IMR-90 (cell line): ENCODE results near the gene KCNMA1. TPM values are rescaled to one million over a fixed set of nuclear protein-coding genes. Genes with fewer than 3 reads are reported as not detected.

Experiments
- ATAC-seq: fragments of 200-7000 bp; cut with Tn5 transposase; 2 replicates; pipeline ENCODE4 v1.9.1; 2020; ENCODE audit warnings: low read depth, mild to moderate bottlenecking, moderate library complexity
- BruUV-seq: library from RNA; stranded (reverse); fragments of 400-500 nt; replicated peaks from 2 replicates; lab custom pipeline; 2021; lab: Mats Ljungman, UMichigan
- CTCF ChIA-PET: fragments of 300-600 bp; formaldehyde crosslinking; extraction: SDS; loops from one replicate; lab custom pipeline; 2021; ENCODE audit warnings: antibody characterized with exemption; lab: Yijun Ruan, JAX
- POLR2A ChIA-PET: fragments of 300-600 bp; sonication (Branson Sonifier 250); formaldehyde crosslinking; loops from one replicate; lab custom pipeline; 2022; ENCODE audit warnings: antibody characterized with exemption; ENCODE audit not compliant: unreplicated experiment; lab: Charles Lee
- DNase-seq: peaks from one replicate; pipeline ENCODE4 v3.0.0; 2013
- H2AFZ ChIP-seq: replicated peaks from 2 replicates; pipeline ENCODE3; 2013; ENCODE audit warnings: low read length, mild to moderate bottlenecking; ENCODE audit not compliant: poor library complexity
- H2AK5ac ChIP-seq: 2 replicates; pipeline ENCODE4 v1.6.1; 2013; ENCODE audit warnings: low read depth, low read length, inconsistent platforms
- H2AK9ac ChIP-seq: replicated peaks from 2 replicates; pipeline ENCODE3; 2013; ENCODE audit warnings: mild to moderate bottlenecking, low read depth, low read length, moderate library complexity; ENCODE audit not compliant: poor library complexity
- H2BK120ac ChIP-seq: 2 replicates; pipeline ENCODE4 v1.6.1; 2013; ENCODE audit warnings: low read depth, low read length, inconsistent platforms
- H2BK15ac ChIP-seq: 3 replicates; pipeline ENCODE4 v1.6.1; 2013; ENCODE audit warnings: low read depth, low read length, inconsistent platforms
- H2BK20ac ChIP-seq: 2 replicates; pipeline ENCODE4 v1.6.1; 2013; ENCODE audit warnings: low read depth, mild to moderate bottlenecking, inconsistent platforms, low read length, moderate library complexity
- H2BK5ac ChIP-seq: 2 replicates; pipeline ENCODE4 v1.6.1; 2013; ENCODE audit warnings: mild to moderate bottlenecking, low read depth, low read length, inconsistent platforms; ENCODE audit not compliant: poor library complexity, severe bottlenecking
- H3K14ac ChIP-seq: replicated peaks from 2 replicates; pipeline ENCODE4 v1.6.1; 2013; ENCODE audit warnings: low read depth, low read length, inconsistent platforms
- H3K18ac ChIP-seq: 2 replicates; pipeline ENCODE4 v1.6.1; 2013; ENCODE audit warnings: low read depth, low read length, control low read depth
- H3K23ac ChIP-seq: 2 replicates; pipeline ENCODE4 v1.6.1; 2013; ENCODE audit warnings: low read depth, low read length, inconsistent platforms
- H3K27ac ChIP-seq: 2 replicates; pipeline ENCODE4 v1.5.1; 2013; ENCODE audit warnings: mild to moderate bottlenecking, control low read depth, low read length; ENCODE audit not compliant: insufficient read depth
- H3K27me3 ChIP-seq: 2 replicates; pipeline ENCODE4 v1.6.1; 2013; ENCODE audit warnings: low read length; ENCODE audit not compliant: control insufficient read depth, insufficient read depth
- H3K36me3 ChIP-seq: 2 replicates; pipeline ENCODE4 v1.6.1; 2013; ENCODE audit warnings: low read length, mixed read lengths; ENCODE audit not compliant: control insufficient read depth, insufficient read depth
- H3K4ac ChIP-seq: 2 replicates; pipeline ENCODE4 v1.6.1; 2013; ENCODE audit warnings: low read depth, low read length, inconsistent platforms
- H3K4me1 ChIP-seq: 2 replicates; pipeline ENCODE4 v1.6.1; 2013; ENCODE audit warnings: low read length, mixed read lengths; ENCODE audit not compliant: control insufficient read depth, insufficient read depth
- H3K4me2 ChIP-seq: 2 replicates; pipeline ENCODE4 v1.6.1; 2013; ENCODE audit warnings: low read depth, mild to moderate bottlenecking, control low read depth, low read length, moderate library complexity
- H3K4me3 ChIP-seq: 2 replicates; pipeline ENCODE4 v1.5.1; 2013; ENCODE audit warnings: low read depth, mild to moderate bottlenecking, control low read depth, low read length, moderate library complexity; ENCODE audit not compliant: insufficient read depth
- H3K56ac ChIP-seq: 2 replicates; pipeline ENCODE4 v1.6.1; 2013; ENCODE audit warnings: low read length, inconsistent platforms; ENCODE audit not compliant: insufficient read depth; ENCODE audit errors: extremely low read depth
- H3K79me1 ChIP-seq, 2 experiments: 2 replicates each; pipeline ENCODE4 v1.6.1; 2013; ENCODE audit warnings: low read length in 2 of 2, inconsistent platforms in 1 of 2, low read depth in 1 of 2
- H3K9ac ChIP-seq: 2 replicates; pipeline ENCODE4 v1.6.1; 2013; ENCODE audit warnings: low read depth, low read length, control low read depth
- H3K9me1 ChIP-seq: 2 replicates; pipeline ENCODE4 v1.6.1; 2013; ENCODE audit warnings: low read length, inconsistent platforms; ENCODE audit not compliant: insufficient read depth
- H3K9me3 ChIP-seq: 2 replicates; pipeline ENCODE4 v1.6.1; 2013; ENCODE audit warnings: low read length; ENCODE audit not compliant: control insufficient read depth, insufficient read depth
- H4K20me1 ChIP-seq: 2 replicates; pipeline ENCODE4 v1.6.1; 2013; ENCODE audit warnings: low read length, inconsistent platforms; ENCODE audit not compliant: insufficient read depth
- H4K5ac ChIP-seq: 2 replicates; pipeline ENCODE4 v1.6.1; 2013; ENCODE audit warnings: mild to moderate bottlenecking, low read depth, low read length, control low read depth
- H4K8ac ChIP-seq, 2 experiments: 2 replicates each; pipeline ENCODE4 v1.6.1; 2013; ENCODE audit warnings: low read depth in 2 of 2, low read length in 2 of 2, control low read depth in 1 of 2, inconsistent platforms in 1 of 2
- H4K91ac ChIP-seq: 2 replicates; pipeline ENCODE4 v1.6.1; 2013; ENCODE audit warnings: low read depth, low read length, inconsistent platforms; ENCODE audit not compliant: insufficient read depth
- BHLHE40 ChIP-seq: fragments of 150-350 bp; IDR thresholded peaks from 2 replicates; pipeline ENCODE4 v1.6.1; 2016; ENCODE audit warnings: mild to moderate bottlenecking, low read depth, low read length
- CEBPB ChIP-seq: IDR thresholded peaks from 2 replicates; pipeline ENCODE4 v1.6.1; 2012; ENCODE audit warnings: low read depth, low read length, improper control_type of control experiment
- CHD1 ChIP-seq: IDR thresholded peaks from 2 replicates; pipeline ENCODE4 v1.6.1; 2012; ENCODE audit warnings: low read depth, low read length, improper control_type of control experiment
- CTCF ChIP-seq: conservative IDR thresholded peaks from 2 replicates; pipeline ENCODE4 v1.5.1; 2012; ENCODE audit warnings: mild to moderate bottlenecking, low read depth, low read length, improper control_type of control experiment
- ELK1 ChIP-seq: fragments of 150-350 bp; IDR thresholded peaks from 2 replicates; pipeline ENCODE4 v1.6.1; 2016; ENCODE audit warnings: low read depth, mild to moderate bottlenecking, low read length, moderate library complexity, borderline replicate concordance
- FOS ChIP-seq: fragments of 150-350 bp; IDR thresholded peaks from 2 replicates; pipeline ENCODE4 v1.6.1; 2016; ENCODE audit warnings: low read depth, low read length
- MAFK ChIP-seq: IDR thresholded peaks from 2 replicates; pipeline ENCODE4 v1.6.1; 2012; ENCODE audit warnings: low read depth, low read length, improper control_type of control experiment
- MAZ ChIP-seq: IDR thresholded peaks from 2 replicates; pipeline ENCODE4 v1.6.1; 2012; ENCODE audit warnings: low read depth, mild to moderate bottlenecking, low read length, improper control_type of control experiment, moderate library complexity, borderline replicate concordance
- MXI1 ChIP-seq: IDR thresholded peaks from 2 replicates; pipeline ENCODE4 v1.6.1; 2012; ENCODE audit warnings: low read depth, mild to moderate bottlenecking, low read length, moderate library complexity, borderline replicate concordance
- RAD21 ChIP-seq: IDR thresholded peaks from 2 replicates; pipeline ENCODE4 v1.6.1; 2012; ENCODE audit warnings: low read length, improper control_type of control experiment
- RCOR1 ChIP-seq: IDR thresholded peaks from 2 replicates; pipeline ENCODE4 v1.6.1; 2012; ENCODE audit warnings: mild to moderate bottlenecking, low read length, improper control_type of control experiment; ENCODE audit not compliant: insufficient replicate concordance
- RFX5 ChIP-seq: IDR thresholded peaks from 2 replicates; pipeline ENCODE4 v1.8.0; 2012; ENCODE audit warnings: low read depth, mild to moderate bottlenecking, low read length, moderate library complexity
- SMC3 ChIP-seq: fragments of 150-350 bp; IDR thresholded peaks from 2 replicates; pipeline ENCODE4 v1.6.1; 2016; ENCODE audit warnings: low read depth, mild to moderate bottlenecking, antibody characterized with exemption, low read length, moderate library complexity
- USF2 ChIP-seq: fragments of 150-350 bp; IDR thresholded peaks from 2 replicates; pipeline ENCODE4 v1.6.1; 2017; ENCODE audit warnings: mild to moderate bottlenecking, antibody characterized with exemption, low read length, low read depth
- WGBS, 2 experiments: methylation state at CpG; one replicate each; pipeline versions ENCODE4 v1.1.5 to v1.1.7; 2013; ENCODE audit warnings: missing lambda C conversion rate in 2 of 2; ENCODE audit not compliant: insufficient read length in 1 of 2; ENCODE audit errors: extremely low coverage in 2 of 2; 5-methylcytosine and 5-hydroxymethylcytosine counted together
- dilution Hi-C: fragments of 300-500 bp; cut with HindIII; formaldehyde crosslinking; loops from one replicate; pipeline ENCODE4 v1.14.3; 2018; ENCODE audit warnings: low sequenced_read_pairs; ENCODE audit not compliant: unreplicated experiment
- in situ Hi-C: fragments of 300-500 bp; cut with MboI; formaldehyde crosslinking; loops from 3 replicates; pipeline ENCODE4 v1.14.3; 2019; ENCODE audit warnings: low sequenced_read_pairs, inconsistent platforms, mixed read lengths
- intact Hi-C: fragments of 100-400 bp; cut with micrococcal nuclease; formaldehyde crosslinking; loops from 2 replicates; pipeline ENCODE4 v1.10.0; 2022
- polyA plus RNA-seq, 3 experiments: library from polyadenylated mRNA; depleted of rRNA; stranded (reverse); fragments of >200 nt; gene quantifications; 2 replicates each; pipeline ENCODE4 v1.2.3, GENCODE V29; 2012; ENCODE audit warnings: low replicate concordance in 1 of 3
- total RNA-seq: library from RNA; depleted of rRNA; stranded (reverse); fragments of >200 nt; gene quantifications from 2 replicates; pipeline ENCODE4 v1.2.3, GENCODE V29; 2012

KCNMA1 gene
- total and polyA plus RNA-seq, 2 of the 4 experiments (the other 2 are of a cell fraction): 25.6 to 29.6 TPM

- CTCF ChIA-PET: no interaction called here
Measured at GRCh38 chr10:76871697-76872295, 765.8 kb downstream of the KCNMA1 start.

More at GRCh38 chr10:76871697-76872295, 765.8 kb downstream of the KCNMA1 start:
- Histone ChIP-seq H3K4me1 (no peaks in the 10 kb centered on the region), H3K4me2 (no peak overlapping the region), H2BK20ac (no peak overlapping the region), H3K9ac (no peak overlapping the region), H3K9me1 (no peaks in the 10 kb centered on the region), H2BK5ac (no peak overlapping the region), H3K9me3 (no peaks in the 10 kb centered on the region), H3K4ac (no peak overlapping the region), H4K8ac (no peak overlapping the region), H2BK15ac (no peak overlapping the region), H3K27ac (no peak overlapping the region), H4K20me1 (no peaks in the 10 kb centered on the region), H3K27me3 (peaks cover 9% of the 10 kb centered on the region; the same call in 1 of the 2 replicates), H3K36me3 (no peaks in the 10 kb centered on the region), H2BK120ac (no peak overlapping the region), H3K14ac (no peak overlapping the region), H3K79me1 (no peaks in the 10 kb centered on the region), H3K23ac (no peak overlapping the region), H2AFZ (no peak overlapping the region), H2AK9ac (no peak overlapping the region), H3K56ac (no peak overlapping the region), H2AK5ac (no peak overlapping the region), H3K18ac (no peak overlapping the region), H4K5ac (no peak overlapping the region), H4K91ac (no peak overlapping the region), H3K4me3 (no peak overlapping the region)
- no CpG with 5 or more reads among the region's 2 CpGs for WGBS, 2 experiments
- dilution Hi-C loops: no loop called here
- DNase-seq (no peak), ATAC-seq (no peak)
- in situ Hi-C loops: no loop called here
- TF ChIP-seq FOS: no peak
- TF ChIP-seq ELK1: no peak
- no peak for TF ChIP-seq RFX5
- TF ChIP-seq CEBPB: no peak
- TF ChIP-seq MAZ: no peak
- no peak for TF ChIP-seq CHD1
- no peak for TF ChIP-seq USF2
- TF ChIP-seq SMC3: no peak
- TF ChIP-seq MXI1: no peak
- TF ChIP-seq MAFK: no peak
- no peak for TF ChIP-seq CTCF
- TF ChIP-seq BHLHE40: no peak
- no peak for TF ChIP-seq RCOR1
- no peak for TF ChIP-seq RAD21
- intact Hi-C loops: no loop called here
- POLR2A ChIA-PET: no interaction called here
- BruUV-seq: no TSS peak
